Measurements from ENCODE around the gene SAXO2.
"Not testable (repeated sequence)": the region's sequence is repeated elsewhere in the genome, so short reads cannot be mapped to it uniquely, and the experiment has no call there.

- TF ChIP-seq, protein P1, sequence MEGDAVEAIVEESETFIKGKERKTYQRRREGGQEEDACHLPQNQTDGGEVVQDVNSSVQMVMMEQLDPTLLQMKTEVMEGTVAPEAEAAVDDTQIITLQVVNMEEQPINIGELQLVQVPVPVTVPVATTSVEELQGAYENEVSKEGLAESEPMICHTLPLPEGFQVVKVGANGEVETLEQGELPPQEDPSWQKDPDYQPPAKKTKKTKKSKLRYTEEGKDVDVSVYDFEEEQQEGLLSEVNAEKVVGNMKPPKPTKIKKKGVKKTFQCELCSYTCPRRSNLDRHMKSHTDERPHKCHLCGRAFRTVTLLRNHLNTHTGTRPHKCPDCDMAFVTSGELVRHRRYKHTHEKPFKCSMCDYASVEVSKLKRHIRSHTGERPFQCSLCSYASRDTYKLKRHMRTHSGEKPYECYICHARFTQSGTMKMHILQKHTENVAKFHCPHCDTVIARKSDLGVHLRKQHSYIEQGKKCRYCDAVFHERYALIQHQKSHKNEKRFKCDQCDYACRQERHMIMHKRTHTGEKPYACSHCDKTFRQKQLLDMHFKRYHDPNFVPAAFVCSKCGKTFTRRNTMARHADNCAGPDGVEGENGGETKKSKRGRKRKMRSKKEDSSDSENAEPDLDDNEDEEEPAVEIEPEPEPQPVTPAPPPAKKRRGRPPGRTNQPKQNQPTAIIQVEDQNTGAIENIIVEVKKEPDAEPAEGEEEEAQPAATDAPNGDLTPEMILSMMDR (IDR thresholded peaks at IDR 0.05): not testable (repeated sequence)
- not testable (repeated sequence) for TF ChIP-seq EZH2 (IDR thresholded peaks at IDR 0.05; ENCODE audit: borderline replicate concordance, insufficient read depth, low read depth, low read length, poor library complexity, severe bottlenecking)
These were observed 37.7 kb downstream of the SAXO2 start for GRCh38 chr15:82300326-82300725.
